Suprapubic skin (tissue), 4 donors: ENCODE results near the gene NAA38.

Source experiments
- CTCF ChIP-seq, 2 donors: fragments of 200-600 bp in 1 of 2; fragments of 450-650 bp in 1 of 2; sonication (generic) in 1 of 2; IDR thresholded peaks; one replicate each; pipeline ENCODE4 v1.5.1; 2016 to 2019; ENCODE audit warnings: antibody characterized with exemption in 2 of 2, mild to moderate bottlenecking in 1 of 2, moderate library complexity in 1 of 2
- POLR2A ChIP-seq, 2 donors: fragments of 450-650 bp; IDR thresholded peaks; one replicate each; pipeline ENCODE4 v1.6.1; 2017; ENCODE audit warnings: antibody characterized with exemption in 2 of 2, mild to moderate bottlenecking in 2 of 2, moderate library complexity in 2 of 2
- POLR2AphosphoS5 ChIP-seq, 3 donors: sonication (generic); formaldehyde crosslinking; IDR thresholded peaks; one replicate each; pipeline ENCODE4 v1.6.1; 2017; ENCODE audit warnings: antibody characterized with exemption in 3 of 3

GRCh38 chr17:7831233-7831632 lies 26.1 kb downstream of the NAA38 start:
- TF ChIP-seq CTCF (IDR thresholded peaks at IDR 0.05) (no peak), POLR2A (IDR thresholded peaks at IDR 0.05) (no peak), POLR2AphosphoS5 (IDR thresholded peaks at IDR 0.05) (no peak)
